GM18502 (cell line): ENCODE results near the gene CDX1.
A peak's percentile ranks its signal among the peaks of the same experiment; 100 is the strongest.

Experiments
- ATAC-seq: cut with Tn5 transposase; IDR thresholded peaks from one replicate; pipeline ENCODE4 v1.9.1; 2021; ENCODE audit warnings: mild to moderate bottlenecking; ENCODE audit not compliant: unreplicated experiment, poor library complexity

Gene CDX1

GRCh38 chr5:150160448-150161081, 6.0 kb upstream of the CDX1 start:
- no peak for ATAC-seq

GRCh38 chr5:150161242-150162141, 5.1 kb upstream of the CDX1 start:
- ATAC-seq, result peak; percentile 80

- no peak for ATAC-seq
These were observed 4.5 kb upstream of the CDX1 start for GRCh38 chr5:150162142-150162513.

- no peak for ATAC-seq
These were observed 3.5 kb upstream of the CDX1 start for GRCh38 chr5:150163035-150163434.

- ATAC-seq, result no peak
These were observed 3.0 kb upstream of the CDX1 start for GRCh38 chr5:150163547-150164059.

GRCh38 chr5:150164211-150164980, 2.2 kb upstream of the CDX1 start:
- no peak for ATAC-seq

- no peak for ATAC-seq
These were observed 435 bp upstream of the CDX1 start for GRCh38 chr5:150166037-150166649.

GRCh38 chr5:150167512-150167850, 903 bp downstream of the CDX1 start:
- no peak for ATAC-seq

- no peak for ATAC-seq
These were observed 1.3 kb downstream of the CDX1 start for GRCh38 chr5:150167908-150168307.

- no peak for ATAC-seq
These were observed 2.3 kb downstream of the CDX1 start for GRCh38 chr5:150168864-150169263.

GRCh38 chr5:150172145-150172544, 5.6 kb downstream of the CDX1 start:
- ATAC-seq, result no peak

- ATAC-seq, result no peak
These were observed 6.0 kb downstream of the CDX1 start for GRCh38 chr5:150172556-150172955.

- no peak for ATAC-seq
These were observed 6.6 kb downstream of the CDX1 start for GRCh38 chr5:150173161-150173560.

- ATAC-seq, result no peak
These were observed 7.7 kb downstream of the CDX1 start for GRCh38 chr5:150174285-150174684.

- no peak for ATAC-seq
These were observed 8.5 kb downstream of the CDX1 start for GRCh38 chr5:150175076-150175475.

- ATAC-seq, result no peak
These were observed 9.0 kb downstream of the CDX1 start for GRCh38 chr5:150175536-150175935.

GRCh38 chr5:150176745-150177477, 10.3 kb downstream of the CDX1 start:
- no peak for ATAC-seq

- no peak for ATAC-seq
These were observed 11.1 kb downstream of the CDX1 start for GRCh38 chr5:150177721-150178120.

- no peak for ATAC-seq
These were observed 11.7 kb downstream of the CDX1 start for GRCh38 chr5:150178262-150178661.
